ENCODE measurements around the gene LFNG.
"Not testable (repeated sequence)": the region's sequence is repeated elsewhere in the genome, so short reads cannot be mapped to it uniquely, and the experiment has no call there.

Gene LFNG

DNA sequence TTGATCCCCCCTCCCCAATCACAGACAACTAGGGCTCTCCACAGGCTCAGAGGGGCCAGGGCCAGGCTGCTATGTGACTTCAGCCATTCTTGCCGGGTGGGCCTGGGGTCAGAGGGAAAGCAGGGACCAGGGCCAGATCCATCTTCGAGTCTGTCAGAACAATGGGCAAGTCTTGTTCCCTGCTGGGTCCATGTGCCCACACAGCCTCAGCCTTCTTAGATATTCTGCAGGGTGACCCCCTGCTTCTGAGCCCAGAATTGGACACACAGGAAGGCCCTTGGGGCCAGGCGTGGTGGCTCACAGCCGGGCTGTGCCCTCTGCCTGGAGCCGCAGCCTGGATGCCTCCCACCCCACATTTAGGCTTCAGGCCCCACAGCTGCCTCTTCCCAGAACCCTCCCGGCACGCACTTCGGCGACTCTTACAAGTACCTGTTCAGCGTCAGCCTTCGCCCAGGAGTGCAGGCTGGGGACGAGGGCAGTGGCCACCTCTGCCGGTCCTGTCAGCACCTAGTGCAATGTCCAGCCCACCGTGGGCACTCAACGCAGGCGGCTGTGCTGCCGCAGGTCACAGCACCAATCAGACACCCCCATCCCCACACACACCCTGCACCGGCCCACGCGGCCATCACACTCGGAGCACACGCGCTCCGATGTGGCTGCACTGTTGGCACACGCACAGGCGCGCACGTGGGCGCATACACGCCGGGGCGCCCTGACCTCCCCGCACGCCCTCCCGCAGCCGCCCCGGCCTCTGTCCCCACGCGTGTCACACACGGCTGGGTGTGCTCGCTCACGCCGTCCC lies 11.6 kb downstream of the LFNG start:
- DNase-seq: not testable (repeated sequence)

DNA sequence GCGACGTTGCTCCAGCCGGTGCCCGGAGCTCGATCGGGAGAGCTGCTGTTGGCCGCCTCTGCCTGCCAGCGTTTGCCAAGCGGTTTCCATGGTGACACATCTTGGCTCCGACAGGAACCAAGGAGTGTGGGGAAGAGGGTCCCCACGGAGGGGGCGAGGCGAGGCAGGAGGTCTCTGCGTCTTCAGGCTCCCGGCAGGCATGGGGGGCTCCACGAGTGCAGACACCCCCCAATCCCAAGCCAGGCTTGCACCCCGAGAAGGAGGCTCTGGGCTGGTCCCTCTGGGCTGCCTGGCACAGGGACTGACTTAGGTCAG lies 12.2 kb downstream of the LFNG start:
- DNase-seq: not testable (repeated sequence)

DNA sequence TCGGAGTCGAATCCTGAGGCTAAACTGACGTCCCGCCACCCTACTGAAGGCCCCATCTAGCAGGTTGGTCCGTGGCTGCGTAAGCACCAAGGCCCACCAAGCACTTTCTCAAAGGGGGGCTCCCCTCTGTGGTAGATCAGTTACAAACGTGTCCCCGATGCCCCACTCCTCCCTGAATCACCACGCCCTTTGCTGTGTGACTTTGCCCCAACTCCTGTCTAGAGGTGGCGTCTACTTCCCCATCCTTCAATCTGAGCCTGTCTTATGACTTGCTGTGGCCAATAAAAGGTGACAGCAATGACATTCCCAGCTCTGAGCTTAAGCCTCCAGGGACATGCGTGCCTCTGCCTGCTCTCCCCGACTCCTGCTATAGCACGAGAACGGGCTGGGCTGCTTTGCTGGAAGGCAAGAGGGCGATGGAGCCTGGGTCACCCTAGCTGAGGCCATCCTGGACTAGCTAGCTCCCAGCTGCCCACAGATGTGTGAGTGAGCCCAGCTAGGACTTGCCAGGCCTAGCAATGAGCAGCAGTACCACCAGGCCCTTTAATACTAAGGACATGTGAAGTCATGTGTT lies 12.7 kb downstream of the LFNG start:
- DNase-seq: not testable (repeated sequence)

DNA sequence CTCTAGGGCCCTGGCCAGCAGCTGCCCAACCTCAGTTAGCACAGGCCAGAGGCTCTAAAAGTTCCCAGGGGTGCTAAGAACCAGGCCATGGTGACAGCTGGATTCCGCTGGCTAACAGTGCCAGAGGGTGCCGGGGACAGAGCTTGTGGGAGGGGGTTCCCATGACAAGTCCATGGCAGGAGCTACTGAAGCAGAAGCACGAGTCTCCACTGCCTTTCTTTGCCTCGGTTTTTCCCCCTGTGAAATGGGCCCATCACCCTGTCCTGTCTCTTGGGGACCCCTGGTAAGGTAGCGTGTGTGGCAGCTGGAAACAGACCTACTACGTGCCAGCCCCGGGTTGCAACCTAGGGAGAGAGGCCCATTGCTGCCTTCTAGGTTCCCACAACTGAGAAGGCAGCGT lies 13.2 kb downstream of the LFNG start:
- not testable (repeated sequence) for DNase-seq

DNA sequence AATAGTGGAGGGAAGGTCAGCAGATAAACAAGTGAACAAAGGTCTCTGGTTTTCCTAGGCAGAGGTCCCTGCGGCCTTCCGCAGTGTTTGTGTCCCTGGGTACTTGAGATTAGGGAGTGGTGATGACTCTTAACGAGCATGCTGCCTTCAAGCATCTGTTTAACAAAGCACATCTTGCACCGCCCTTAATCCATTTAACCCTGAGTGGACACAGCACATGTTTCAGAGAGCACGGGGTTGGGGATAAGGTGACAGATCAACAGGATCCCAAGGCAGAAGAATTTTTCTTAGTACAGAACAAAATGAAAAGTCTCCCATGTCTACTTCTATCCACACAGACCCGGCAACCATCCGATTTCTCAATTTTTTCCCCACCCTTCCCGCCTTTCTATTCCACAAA lies 14.0 kb downstream of the LFNG start:
- DNase-seq: not testable (repeated sequence)

DNA sequence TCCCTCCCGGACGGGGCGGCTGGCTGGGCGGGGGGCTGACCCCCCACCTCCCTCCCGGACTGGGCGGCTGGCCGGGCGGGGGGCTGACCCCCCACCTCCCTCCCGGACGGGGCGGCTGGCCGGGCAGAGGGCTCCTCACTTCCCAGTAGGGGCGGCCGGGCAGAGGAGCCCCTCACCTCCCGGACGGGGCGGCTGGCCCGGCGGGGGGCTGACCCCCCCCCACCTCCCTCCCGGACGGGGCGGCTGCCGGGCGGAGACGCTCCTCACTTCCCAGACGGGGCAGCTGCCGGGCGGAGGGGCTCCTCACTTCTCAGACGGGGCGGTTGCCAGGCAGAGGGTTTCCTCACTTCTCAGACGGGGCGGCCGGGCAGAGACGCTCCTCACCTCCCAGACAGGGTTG lies 14.6 kb downstream of the LFNG start:
- not testable (repeated sequence) for DNase-seq

DNA sequence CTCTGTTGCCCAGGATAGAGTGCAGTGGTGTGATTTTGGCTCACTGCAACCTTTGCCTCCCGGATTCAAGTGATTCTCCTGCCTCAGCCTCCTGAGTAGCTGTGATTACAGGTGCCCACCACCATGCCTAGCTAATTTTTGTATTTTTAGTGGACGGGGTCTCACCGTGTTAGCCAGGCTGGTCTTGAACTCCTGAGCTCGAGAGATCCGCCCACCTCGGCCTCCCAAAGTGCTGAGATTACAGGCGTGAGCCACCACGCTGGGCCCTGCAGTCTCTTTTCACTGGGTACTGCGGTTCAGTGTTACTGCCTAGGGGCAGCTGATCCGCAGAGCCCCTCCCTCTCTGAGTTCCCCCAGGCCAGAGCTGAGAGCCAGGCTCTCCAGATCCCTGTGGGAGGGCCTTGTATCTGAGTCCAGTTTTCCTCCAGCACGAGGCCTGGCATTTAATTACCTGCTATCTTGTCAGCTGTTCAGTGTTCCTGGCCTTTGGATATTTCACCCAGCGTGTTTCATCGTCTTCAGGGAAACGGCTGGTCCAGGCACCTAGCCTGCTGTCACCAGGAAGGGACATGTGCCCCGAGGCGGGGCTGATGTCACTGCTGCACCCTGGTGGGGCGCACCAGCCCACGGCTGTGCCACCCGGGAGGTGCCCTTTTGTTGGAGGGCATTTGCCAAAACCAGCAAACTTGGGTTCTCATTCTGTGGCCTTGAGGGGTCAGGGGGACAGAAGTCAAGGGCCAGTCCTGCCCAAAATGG lies 16.5 kb downstream of the LFNG start:
- not testable (repeated sequence) for DNase-seq

- peak; percentile 17 for DNase-seq
Measured at GRCh38 chr7:2537981-2538851, 18.6 kb downstream of the LFNG start.

DNA sequence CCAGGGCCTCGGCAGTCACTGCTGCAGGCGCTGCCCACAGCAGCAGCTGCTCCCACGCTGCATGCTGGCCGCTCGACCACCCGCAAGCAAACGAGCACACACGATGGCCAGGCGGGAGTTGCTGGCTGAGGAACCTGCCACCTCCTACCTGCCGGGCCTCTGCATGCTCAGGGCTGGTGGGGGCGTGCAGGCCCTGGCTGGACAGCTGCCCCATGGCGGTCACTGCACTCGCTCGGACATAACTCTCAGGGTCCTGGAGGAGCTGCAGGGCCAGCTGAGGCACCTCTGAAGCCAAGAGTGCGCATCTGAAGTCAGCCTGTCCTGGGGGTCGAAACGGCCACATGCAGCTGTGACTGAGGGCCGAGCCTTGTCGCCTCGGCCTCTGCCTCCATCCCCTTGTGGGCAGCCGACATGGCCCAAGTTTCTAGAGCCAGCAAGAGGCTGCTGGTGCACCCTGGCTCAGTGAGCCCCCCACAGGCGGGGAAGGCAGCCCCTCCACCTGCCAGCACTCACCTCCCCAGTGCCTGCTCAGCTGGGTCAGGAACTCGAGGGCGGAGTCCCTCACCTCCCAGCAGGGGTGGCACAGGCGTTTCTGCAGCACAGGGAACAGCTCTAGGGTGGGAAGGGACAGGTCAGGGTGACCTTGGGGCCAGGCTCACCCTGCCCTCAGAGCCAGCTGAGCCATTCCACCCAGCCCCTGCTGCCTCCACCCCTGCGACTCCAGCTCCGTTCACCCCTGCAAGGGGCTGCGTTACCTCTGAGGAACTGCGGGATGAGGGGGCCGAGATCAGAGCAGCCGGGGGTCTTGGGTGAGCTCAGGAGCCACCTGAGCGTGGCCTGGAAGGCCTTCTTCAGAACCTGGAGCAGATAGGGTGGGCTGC lies 19.7 kb downstream of the LFNG start:
- DNase-seq: no peak

- DNase-seq: no peak
Measured at GRCh38 chr7:2540133-2540532, 20.6 kb downstream of the LFNG start.

- no peak for DNase-seq
Measured at GRCh38 chr7:2540641-2541051, 21.1 kb downstream of the LFNG start.

DNA sequence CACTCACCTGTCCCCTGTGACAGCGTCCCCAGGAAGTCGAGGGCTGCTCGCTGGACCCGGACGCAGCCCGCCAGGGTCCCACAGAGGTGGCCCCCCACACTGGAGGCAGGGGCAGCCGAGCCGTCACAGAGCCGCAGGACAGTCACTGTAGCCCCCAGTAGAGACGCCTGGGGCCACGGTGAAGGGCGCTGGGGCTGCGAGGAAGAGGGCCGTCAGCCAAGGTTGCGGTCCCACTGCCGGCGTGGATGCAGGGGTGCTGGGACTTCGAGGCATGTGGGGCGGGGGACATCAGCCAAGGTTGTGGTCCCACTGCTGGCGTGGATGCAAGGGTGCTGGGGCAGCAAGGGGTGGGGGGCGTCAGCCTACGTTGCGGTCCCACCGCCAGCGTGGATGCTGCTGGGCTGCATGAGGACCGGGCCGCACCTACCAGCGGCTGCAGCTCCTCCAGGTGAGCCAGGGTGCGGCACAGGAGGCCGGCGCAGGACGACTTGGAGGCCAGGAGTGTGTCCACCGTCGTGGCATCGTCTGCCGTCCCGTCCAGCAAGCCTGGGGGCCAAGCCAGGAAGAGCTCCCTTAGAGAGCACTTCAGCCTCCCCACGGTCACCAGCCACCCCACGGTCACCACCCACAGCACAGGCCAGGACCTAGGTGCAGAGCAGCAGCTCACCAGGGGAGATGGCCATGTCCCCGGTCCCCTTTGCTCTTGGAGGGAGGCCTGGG lies 21.9 kb downstream of the LFNG start:
- DNase-seq: no peak

DNA sequence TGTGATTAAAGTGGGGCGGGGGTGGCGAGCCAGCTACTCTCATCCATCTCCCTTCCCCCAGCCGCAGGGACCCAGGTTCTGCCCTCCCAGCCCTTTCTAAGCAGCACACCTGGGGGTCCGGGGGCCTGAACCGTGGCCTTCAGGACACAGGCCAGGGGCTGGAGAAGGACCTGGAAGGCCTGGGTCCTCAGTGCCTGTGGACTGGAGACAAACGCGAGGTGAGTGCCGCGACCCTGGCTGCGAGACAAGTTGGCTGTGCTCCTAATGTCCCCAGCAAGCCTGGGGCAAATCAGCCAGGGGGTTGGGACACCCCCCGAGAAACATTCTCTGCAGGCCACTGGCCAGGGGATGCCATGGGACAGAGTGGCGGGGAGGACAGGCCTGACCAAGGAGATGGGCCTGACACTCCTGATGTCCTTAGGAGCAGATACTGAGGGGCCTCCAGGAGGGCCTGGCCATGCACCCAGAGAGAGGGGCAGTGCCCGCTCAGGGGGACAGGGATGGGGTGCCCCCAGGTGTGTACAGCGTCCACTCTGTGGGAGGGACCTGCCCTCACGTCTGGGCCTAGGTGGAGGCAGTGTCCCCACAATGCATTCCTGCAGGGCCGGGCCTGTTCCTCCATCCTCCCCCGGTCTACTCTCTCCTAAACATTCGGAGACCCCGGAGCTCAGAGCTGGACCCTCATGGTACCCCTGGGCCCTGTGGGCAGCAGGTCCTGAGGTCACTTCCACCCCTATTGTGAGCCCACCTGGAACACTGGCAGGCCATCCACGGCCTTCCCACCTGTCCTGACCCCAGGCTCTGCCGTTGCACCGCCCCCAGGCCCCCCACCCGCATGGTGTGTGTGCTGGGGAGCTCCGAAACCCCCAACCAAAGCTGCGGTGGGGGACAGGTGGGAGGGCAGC lies 22.7 kb downstream of the LFNG start:
- DNase-seq: no peak

GRCh38 chr7:2542916-2543871 lies 23.6 kb downstream of the LFNG start:
- DNase-seq: no peak

- no peak for DNase-seq
Measured at GRCh38 chr7:2544541-2545188, 25.1 kb downstream of the LFNG start.

DNA sequence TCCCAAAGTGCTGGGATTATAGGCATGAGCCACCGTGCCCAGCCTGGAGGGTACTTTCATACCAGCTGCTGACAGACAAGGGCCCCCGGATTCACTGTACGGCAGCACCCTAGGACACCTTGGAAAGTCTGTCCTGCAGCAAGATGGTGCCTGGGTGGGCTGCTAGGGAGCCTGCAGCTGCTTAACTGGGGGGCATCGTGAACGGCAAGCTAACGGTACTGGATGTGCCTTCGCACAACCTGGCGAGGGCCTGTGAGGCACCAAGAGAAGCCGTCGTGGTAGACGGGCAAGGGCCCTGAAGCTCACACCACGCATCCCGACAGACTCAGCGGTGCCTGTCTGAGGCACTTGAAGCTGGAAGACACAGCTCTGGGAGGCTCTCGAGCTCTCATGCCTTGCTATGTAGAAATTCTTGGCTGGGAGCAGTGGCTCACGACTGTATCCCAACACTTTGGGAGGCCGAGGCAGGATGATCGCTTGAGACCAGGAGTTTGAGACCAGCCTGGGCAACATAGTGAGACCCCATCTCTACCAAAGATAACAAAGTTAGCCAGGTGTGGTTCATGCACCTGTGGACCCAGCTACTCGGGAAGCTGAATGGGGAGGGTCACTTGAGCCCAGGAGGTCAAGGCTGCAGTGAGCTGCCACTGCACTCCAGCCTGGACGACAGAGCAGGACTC lies 26.3 kb downstream of the LFNG start:
- DNase-seq: no peak

GRCh38 chr7:2546776-2547586 lies 27.4 kb downstream of the LFNG start:
- no peak for DNase-seq

All from CD4-positive, alpha-beta T cell treated with Interleukin-15 for 1 hour (primary cell).